ENCODE data around the gene ODR4.

GRCh38 chr1:186404454-186405051 is 28.9 kb downstream of the ODR4 start:
- TF ChIP-seq CTCF (IDR thresholded peaks at IDR 0.05) (peak in 4 of 7 experiments; percentile 52 to 67 (median 62)), POLR2AphosphoS5 (IDR thresholded peaks at IDR 0.05) (no peak), POLR2A (IDR thresholded peaks at IDR 0.05) (no peak), EP300 (IDR thresholded peaks at IDR 0.05) (no peak)
